Testis (tissue), 2 donors: ENCODE results near the gene TDRD3.

Experiments used
- CTCF ChIP-seq, 3 experiments: fragments of 450-650 bp in 2 of 3; fragments of 200-600 bp in 1 of 3; sonication (generic) in 1 of 3; IDR thresholded peaks; one replicate each; pipeline ENCODE4 v1.5.1; 2016 to 2019; ENCODE audit warnings: antibody characterized with exemption in 3 of 3, mild to moderate bottlenecking in 2 of 3, moderate library complexity in 1 of 3
- POLR2A ChIP-seq: fragments of 450-650 bp; IDR thresholded peaks from one replicate; pipeline ENCODE4 v1.6.1; 2017; ENCODE audit warnings: antibody characterized with exemption, mild to moderate bottlenecking, moderate library complexity

GRCh38 chr13:60396783-60397703 lies at the start of gene TDRD3:
- no peak for TF ChIP-seq POLR2A
- TF ChIP-seq CTCF (IDR thresholded peaks at IDR 0.05), result peak; percentile 57 to 66 (median 65)
